IPS-11a (cell line): ENCODE measurements around the gene NFIC.
"Not testable (repeated sequence)": the region's sequence is repeated elsewhere in the genome, so short reads cannot be mapped to it uniquely, and the experiment has no call there.

ENCODE experiments used
- H3K4me3 ChIP-seq: one replicate; pipeline ENCODE4 v1.5.1; 2013; ENCODE audit warnings: low read depth, low read length, control low read depth

Gene NFIC

GRCh38 chr19:3336680-3337523 lies 29.5 kb upstream of the NFIC start:
- H3K4me3 ChIP-seq: no peak overlapping the region

DNA sequence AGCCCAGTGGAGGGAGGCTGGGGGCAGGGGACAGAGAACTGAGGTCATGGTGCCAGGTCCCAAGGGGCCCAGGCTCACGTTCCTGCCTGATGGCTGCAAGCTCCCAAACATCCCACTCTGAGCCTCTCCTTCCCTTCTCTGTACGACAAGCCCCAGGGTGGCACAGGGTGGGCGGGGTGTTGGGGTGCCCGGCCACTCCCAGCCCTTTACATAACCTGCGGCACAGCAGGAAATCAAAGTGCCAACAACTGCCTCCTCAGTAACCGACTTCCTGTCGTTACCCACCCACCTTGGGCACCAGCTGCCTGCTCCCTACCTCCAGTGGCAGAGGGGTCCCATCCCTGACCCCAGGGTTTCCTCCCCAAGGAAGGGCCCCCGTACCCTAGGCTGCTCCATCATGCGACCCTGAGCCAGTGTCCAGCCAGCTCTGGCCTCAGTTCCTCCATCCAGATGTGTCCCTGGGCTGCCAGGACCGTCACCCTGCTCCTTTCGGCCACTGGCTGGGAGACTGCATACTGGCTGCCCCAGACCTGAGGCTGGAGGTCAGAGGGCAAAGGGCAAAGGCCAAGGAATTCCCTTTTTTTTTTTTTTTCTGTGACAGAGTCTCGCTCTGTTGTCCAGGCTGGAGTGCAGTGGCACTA lies 27.7 kb upstream of the NFIC start:
- H3K4me3 ChIP-seq: no peak overlapping the region

DNA sequence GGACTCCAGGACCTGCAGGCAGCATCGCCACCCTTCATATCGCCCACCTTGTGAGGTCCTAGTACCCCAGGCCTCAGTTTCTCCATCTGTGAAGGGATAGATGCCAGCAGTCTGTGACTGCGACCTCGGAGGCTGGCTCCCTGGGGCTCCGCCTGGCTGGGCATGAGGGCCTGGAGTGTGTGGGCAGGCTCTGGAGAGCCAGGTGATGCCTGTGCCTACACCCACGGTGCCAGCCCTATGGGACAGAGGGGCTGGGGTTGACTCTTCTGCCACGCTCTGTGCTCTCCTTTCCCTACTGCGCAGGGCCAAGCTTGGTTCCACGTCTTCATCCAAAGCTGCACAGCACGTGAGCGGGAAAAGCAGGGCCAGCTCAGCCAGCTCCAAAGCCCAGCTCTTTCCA lies 26.0 kb upstream of the NFIC start:
- H3K4me3 ChIP-seq: no peak overlapping the region

GRCh38 chr19:3342246-3342645 lies 24.1 kb upstream of the NFIC start:
- no peak overlapping the region for H3K4me3 ChIP-seq

- H3K4me3 ChIP-seq: not testable (repeated sequence)
These were observed 23.4 kb upstream of the NFIC start for GRCh38 chr19:3342962-3343361.

DNA sequence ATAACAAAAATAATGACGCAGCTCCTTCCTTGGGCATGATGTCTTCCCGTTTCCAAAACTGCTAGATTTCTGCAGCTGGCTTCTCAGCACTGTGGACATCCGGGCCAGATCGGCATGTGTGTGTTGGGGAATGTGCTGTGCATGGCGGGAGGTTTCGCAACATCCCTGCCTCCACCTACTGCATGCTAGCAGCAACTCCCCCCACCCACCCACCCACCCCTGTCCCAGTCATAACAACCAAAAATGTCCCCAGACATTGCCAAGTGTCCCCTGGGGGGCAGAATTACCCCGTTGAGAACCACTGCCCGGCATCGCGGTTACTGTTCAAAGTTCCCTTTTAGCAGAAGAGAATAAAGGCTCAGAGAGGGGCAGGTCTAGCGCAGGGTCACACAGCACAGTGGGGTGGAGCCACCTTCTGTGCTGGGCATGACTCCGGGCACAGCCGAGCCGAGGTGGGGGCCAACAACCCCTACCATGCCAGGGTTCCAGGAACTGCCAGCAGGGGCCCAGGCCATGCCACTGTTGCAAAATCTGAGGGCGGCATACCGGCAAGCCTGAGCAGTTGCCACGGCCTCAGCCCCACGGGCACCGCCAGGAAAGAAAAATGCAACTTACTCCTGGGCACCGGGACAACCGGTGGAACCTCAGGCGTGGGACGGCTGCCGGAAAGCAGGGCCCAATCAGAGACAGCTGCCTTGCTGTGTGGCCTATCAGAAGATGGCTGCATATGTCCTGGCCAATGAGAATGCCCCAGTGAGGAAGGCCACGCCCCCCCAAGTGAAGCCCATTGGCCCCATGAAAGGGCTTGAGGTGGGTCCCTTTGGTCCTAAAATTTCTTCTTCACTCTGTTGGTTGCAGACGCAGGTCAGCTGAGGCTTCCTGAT lies 22.5 kb upstream of the NFIC start:
- no peak overlapping the region for H3K4me3 ChIP-seq

DNA sequence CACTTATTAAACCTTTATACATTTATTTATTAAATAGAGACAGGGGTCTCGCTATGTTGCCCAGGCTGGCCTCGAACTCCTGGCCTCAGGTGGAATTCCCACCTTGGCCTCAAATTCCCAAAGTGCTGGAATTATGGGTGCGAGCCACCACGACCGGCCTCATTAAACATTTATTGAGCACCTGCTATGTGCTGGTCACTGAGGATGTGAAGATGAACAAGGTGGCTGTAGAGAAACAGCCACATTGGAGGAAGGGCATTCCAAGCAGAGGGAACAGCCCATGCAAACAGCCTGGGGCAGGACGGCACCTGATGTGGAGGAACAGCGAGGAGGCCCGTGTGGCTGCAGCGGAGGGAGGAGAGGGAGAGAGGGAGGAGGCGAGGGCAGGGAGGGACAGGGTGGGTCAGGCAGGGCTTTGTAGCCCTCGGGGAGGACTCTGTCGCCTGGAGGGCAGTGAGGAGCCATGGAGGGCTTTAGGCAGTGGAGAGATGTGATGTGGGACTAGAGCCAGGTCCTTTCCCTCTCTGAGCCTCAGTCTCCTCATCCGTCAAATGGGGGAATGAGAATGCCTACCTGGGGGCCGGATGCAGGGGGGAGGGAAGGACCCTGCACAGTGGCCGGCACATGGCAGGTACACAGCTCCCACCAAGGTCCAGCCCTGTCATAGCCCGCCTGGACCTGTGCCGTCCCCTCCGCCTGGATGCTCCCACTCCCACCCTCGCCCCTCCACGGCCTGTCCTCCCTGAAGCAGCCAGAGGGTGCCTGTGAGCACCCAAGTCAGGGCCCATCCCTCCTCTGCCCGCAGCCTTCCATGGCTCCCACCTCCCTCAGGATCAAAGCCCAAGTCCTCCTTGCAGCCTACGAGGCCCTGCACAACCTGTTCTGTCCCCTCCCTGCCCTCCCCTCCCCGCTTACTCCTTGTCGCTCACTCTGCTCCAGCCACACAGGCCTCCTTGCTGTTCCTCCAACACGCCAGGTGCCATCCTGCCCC lies 21.5 kb upstream of the NFIC start:
- H3K4me3 ChIP-seq: no peak overlapping the region

- no peak overlapping the region for H3K4me3 ChIP-seq
These were observed 20.4 kb upstream of the NFIC start for GRCh38 chr19:3345850-3346460.

DNA sequence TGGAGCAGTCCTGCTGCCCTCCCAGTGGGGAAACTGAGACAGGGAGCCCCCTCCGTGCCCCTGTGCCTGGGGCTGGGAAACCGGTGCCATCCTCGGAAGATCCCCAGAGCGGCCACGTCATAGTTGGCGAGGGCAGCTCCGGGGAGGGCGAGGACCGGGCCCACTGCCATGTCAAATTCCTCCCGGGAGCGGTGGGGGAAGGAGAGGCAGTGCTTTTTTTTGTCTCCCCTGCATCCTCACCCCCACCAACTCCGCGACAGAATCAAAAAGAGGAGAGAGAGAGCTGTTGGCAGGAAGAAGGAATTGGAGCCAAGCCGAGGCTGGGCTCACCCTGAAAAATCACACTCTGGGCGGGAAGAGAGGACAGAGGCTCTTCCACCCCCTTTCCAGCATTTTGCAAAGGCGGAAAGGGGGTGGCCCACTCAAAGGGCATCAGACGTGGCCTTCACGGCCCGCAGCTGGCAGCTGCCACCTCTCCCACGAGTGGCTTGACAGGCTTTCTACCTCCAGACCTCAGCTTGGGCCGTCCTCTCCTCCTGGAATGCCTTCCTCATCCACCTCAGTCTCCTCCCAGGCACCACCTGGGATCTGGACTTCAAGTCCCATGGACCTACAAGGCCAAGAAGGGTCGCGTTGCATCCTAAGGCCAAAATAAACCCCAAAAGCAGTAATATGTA lies 19.6 kb upstream of the NFIC start:
- H3K4me3 ChIP-seq: no peak overlapping the region

GRCh38 chr19:3348042-3348441 lies 18.3 kb upstream of the NFIC start:
- no peak overlapping the region for H3K4me3 ChIP-seq

DNA sequence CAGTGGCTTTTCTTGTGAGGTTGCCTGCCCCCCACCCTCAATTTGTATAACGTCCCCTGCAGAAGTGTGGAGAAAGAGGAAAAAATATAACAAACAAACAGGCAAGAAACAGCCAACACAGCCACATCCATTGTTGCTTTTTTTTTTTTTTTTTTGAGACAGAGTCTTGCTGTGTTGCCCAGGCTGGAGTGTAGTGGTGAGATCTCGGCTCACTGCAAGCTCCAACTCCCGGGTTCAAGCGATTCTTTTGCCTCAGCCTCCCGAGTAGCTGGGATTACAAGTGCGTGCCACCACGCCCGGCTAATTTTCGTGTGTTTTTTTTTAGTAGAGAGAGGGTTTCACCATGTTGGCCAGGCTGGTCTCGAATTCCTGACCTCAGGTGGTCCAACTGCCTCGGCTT lies 17.9 kb upstream of the NFIC start:
- H3K4me3 ChIP-seq: not testable (repeated sequence)

DNA sequence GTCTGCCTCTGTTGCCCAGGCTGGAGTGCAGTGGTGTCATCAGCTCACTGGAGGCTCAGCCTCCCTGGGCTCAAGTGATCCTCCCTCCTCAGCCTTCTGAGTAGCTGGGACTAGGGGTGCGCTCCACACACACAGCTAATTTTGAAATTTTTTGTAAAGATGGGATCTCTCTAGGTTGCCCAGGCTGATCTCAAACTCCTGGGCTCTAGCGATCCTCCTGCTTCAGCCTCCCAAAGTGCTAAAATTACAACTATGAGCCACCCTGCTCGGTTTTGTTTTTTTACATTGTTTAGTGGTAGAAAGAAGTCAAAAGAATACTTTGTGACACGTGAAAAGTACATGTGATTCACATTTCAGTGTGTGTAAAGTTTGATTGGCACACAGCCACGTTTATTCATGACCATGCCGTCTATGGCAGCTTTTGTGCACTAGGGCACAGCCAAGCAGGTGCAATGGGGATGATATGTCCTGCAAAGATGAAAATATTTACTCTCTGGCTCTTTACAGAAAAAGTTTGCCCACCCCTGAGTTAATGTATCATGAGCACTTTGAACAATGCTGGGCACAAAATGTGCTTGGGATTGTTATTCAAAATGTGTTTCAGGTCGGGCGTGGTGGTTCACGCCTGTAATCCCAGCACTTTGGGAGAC lies 16.2 kb upstream of the NFIC start:
- no peak overlapping the region for H3K4me3 ChIP-seq

DNA sequence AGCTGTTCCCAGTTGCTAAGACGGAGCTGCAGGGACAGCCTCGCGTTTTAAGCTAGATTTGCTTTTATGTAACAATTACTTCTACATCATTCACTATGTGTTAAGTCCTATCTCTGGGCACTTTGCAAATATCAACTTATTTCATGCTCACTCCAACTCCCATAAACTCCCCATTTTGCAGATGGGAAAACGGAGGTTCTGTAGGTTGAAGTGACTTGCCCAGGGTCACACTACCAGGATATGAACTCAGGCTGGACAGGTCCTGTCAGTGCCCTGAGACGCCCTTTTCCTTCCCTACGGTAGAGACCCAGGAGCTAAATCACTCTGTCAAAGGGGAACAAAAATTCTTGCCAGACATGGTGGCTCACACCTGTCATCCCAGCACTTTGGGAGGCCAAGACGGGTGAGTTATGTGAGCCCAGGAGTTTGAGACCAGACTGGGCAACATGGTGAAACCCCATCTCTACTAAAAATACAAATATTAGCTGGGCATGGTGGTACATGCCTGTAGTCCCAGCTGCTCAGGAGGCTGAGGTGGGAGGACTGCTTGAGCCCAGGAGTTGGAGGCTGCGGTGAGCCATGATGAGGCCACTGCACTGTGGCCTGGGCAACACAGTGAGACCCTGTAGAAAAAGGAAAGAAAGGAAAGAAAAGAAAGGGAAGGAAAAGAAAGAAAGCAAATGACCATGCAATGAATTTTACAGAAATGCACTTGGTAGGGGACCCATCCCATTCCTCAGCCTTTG lies 14.5 kb upstream of the NFIC start:
- H3K4me3 ChIP-seq: no peak overlapping the region

DNA sequence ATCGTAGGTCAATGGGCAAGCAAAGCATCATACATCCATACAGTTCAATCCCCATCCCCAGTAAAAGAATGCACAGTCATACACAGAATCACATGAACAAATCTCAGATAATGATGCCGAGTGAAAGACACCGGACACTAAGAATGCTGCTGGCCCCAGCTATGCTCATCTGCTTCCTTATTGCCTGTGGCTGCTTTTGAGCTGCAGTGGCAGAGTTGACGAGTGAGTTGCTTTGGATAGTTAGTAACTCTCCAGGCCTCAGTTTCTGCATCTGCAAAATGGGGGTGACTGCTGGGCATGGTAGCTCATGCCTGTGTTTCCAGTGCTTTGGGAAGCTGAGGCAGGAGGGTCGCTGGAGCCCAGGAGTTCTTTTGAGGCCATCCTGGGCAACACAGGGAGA lies 12.9 kb upstream of the NFIC start:
- H3K4me3 ChIP-seq: no peak overlapping the region

DNA sequence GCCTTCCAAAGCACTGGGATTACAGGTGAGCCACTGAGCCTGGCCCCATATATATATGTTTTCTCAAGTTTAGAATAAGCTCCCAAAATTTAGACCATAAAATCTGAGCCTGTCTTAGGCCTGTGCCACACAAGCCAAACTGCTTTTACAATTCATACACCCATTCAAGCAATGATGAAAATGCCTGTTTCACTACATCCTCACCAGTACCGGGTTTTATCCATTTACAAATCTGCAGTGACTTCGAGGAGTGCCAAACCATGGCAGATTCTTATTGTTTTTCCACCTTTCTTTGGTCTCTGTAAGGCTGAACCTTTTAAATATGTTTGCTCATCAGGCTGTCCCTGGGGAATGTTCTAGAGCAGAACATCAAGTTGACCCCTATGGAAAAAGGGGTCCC lies 9.6 kb upstream of the NFIC start:
- no peak overlapping the region for H3K4me3 ChIP-seq

- H3K4me3 ChIP-seq: no peak overlapping the region
These were observed 9.0 kb upstream of the NFIC start for GRCh38 chr19:3357271-3357991.

- H3K4me3 ChIP-seq: no peak overlapping the region
These were observed 8.2 kb upstream of the NFIC start for GRCh38 chr19:3357992-3358688.
